Esophagus muscularis mucosa (tissue), 3 donors: ENCODE data around the gene DDX24.

ENCODE experiments used
- EP300 ChIP-seq: sonication (generic); formaldehyde crosslinking; IDR thresholded peaks from one replicate; pipeline ENCODE4 v1.6.1; 2017; ENCODE audit warnings: antibody characterized with exemption
- TF ChIP-seq, protein P1 (sequence below), 3 experiments: fragments of 200-600 bp in 2 of 3; fragments of 450-650 bp in 1 of 3; sonication (generic) in 2 of 3; IDR thresholded peaks; one replicate each; pipeline ENCODE4 v1.5.1; 2017 to 2019; ENCODE audit warnings: antibody characterized with exemption in 3 of 3, mild to moderate bottlenecking in 2 of 3, moderate library complexity in 1 of 3

DNA sequence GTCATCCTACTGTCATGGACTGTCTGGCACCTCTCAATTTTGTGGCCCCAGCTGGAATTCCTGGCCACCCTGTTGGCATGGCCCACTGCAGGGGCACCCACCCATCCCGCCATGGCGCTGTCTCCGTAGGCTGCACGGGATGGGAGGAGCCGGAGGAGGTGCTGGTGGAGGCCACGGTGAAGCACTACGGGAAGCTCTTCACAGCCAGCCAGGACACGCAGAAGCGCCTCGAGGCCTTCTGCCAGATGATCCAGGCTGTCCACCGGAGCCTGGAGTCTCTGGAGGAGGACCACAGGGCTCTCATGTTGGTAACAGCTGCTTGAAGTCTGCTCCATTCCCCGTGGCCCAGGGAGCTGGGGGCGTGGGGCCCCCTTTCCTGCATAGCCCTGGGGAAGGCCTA, 80.0 kb downstream of the DDX24 start:
- TF ChIP-seq EP300: no peak
- TF ChIP-seq, protein P1, sequence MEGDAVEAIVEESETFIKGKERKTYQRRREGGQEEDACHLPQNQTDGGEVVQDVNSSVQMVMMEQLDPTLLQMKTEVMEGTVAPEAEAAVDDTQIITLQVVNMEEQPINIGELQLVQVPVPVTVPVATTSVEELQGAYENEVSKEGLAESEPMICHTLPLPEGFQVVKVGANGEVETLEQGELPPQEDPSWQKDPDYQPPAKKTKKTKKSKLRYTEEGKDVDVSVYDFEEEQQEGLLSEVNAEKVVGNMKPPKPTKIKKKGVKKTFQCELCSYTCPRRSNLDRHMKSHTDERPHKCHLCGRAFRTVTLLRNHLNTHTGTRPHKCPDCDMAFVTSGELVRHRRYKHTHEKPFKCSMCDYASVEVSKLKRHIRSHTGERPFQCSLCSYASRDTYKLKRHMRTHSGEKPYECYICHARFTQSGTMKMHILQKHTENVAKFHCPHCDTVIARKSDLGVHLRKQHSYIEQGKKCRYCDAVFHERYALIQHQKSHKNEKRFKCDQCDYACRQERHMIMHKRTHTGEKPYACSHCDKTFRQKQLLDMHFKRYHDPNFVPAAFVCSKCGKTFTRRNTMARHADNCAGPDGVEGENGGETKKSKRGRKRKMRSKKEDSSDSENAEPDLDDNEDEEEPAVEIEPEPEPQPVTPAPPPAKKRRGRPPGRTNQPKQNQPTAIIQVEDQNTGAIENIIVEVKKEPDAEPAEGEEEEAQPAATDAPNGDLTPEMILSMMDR (IDR thresholded peaks at IDR 0.05): no peak
